Osteocyte (in vitro differentiated cells): ENCODE data around the gene RABAC1. TPM values are rescaled to one million over a fixed set of nuclear protein-coding genes. Genes with fewer than 3 reads are reported as not detected.
"Not testable (repeated sequence)": the region's sequence is repeated elsewhere in the genome, so short reads cannot be mapped to it uniquely, and the experiment has no call there.

Experiments
- DNase-seq: peaks from one replicate; pipeline ENCODE4 v3.0.0; 2021; ENCODE audit warnings: mixed read lengths; ENCODE audit not compliant: unreplicated experiment; ENCODE audit errors: extremely low spot score
- H3K27ac Mint-ChIP-seq: one replicate; pipeline ENCODE4 v1.8.0; 2021; ENCODE audit warnings: mild to moderate bottlenecking, mixed read lengths; ENCODE audit not compliant: unreplicated experiment
- H3K27me3 Mint-ChIP-seq: one replicate; pipeline ENCODE4 v1.8.0; 2021; ENCODE audit warnings: mixed read lengths; ENCODE audit not compliant: unreplicated experiment
- H3K36me3 Mint-ChIP-seq: one replicate; pipeline ENCODE4 v1.8.0; 2021; ENCODE audit warnings: mixed read lengths; ENCODE audit not compliant: unreplicated experiment
- H3K4me1 Mint-ChIP-seq: one replicate; pipeline ENCODE4 v1.8.0; 2021; ENCODE audit warnings: mixed read lengths; ENCODE audit not compliant: unreplicated experiment
- H3K4me3 Mint-ChIP-seq: one replicate; pipeline ENCODE4 v1.8.0; 2021; ENCODE audit warnings: mild to moderate bottlenecking, moderate library complexity, mixed read lengths; ENCODE audit not compliant: unreplicated experiment
- H3K9me3 Mint-ChIP-seq: one replicate; pipeline ENCODE4 v1.8.0; 2021; ENCODE audit warnings: mixed read lengths; ENCODE audit not compliant: unreplicated experiment
- CTCF ChIP-seq: fragments of 200-600 bp; sonication (generic); IDR thresholded peaks from 2 replicates; pipeline ENCODE4 v1.5.0; 2021; ENCODE audit warnings: antibody characterized with exemption, mild to moderate bottlenecking, moderate library complexity
- total RNA-seq: library from RNA; stranded (reverse); gene quantifications from 2 replicates; pipeline ENCODE4 v1.2.1, GENCODE V29; 2021

Gene RABAC1
- total RNA-seq, 1 donor from 2014 or later = 268 TPM

GRCh38 chr19:41939861-41940730, 19.0 kb downstream of the RABAC1 start:
- Mint-ChIP-seq H3K4me1 (no peaks in the 10 kb centered on the region), H3K9me3 (no peaks in the 10 kb centered on the region), H3K36me3 (no peaks in the 10 kb centered on the region), H3K27ac (peak overlapping the region; percentile 69), H3K27me3 (peaks cover 11% of the 10 kb centered on the region), H3K4me3 (peak overlapping the region; percentile 87)
- no peak for DNase-seq
- no peak for TF ChIP-seq CTCF

- not testable (repeated sequence) for H3K27ac Mint-ChIP-seq, H3K36me3 Mint-ChIP-seq, H3K4me1 Mint-ChIP-seq, H3K9me3 Mint-ChIP-seq, DNase-seq
- Mint-ChIP-seq H3K4me3 (peak overlapping the region; percentile 87), H3K27me3 (peaks cover 17% of the 10 kb centered on the region)
Observed at GRCh38 chr19:41939209-41939608, 19.9 kb downstream of the RABAC1 start.

- TF ChIP-seq CTCF = no peak
- Mint-ChIP-seq H3K36me3 (no peaks in the 10 kb centered on the region), H3K9me3 (no peaks in the 10 kb centered on the region), H3K4me3 (no peak overlapping the region), H3K27me3 (peaks cover 29% of the 10 kb centered on the region), H3K27ac (no peak overlapping the region), H3K4me1 (no peaks in the 10 kb centered on the region)
- no peak for DNase-seq
Observed at GRCh38 chr19:41937525-41938468, 21.3 kb downstream of the RABAC1 start.

- H3K9me3 Mint-ChIP-seq = no peaks in the 10 kb centered on the region
Observed at GRCh38 chr19:41936961-41937360, 22.2 kb downstream of the RABAC1 start.

More at GRCh38 chr19:41936961-41937360, 22.2 kb downstream of the RABAC1 start:
- peaks cover 2% of the 10 kb centered on the region for H3K4me1 Mint-ChIP-seq
- no peak overlapping the region for H3K4me3 Mint-ChIP-seq
- H3K27me3 Mint-ChIP-seq = peaks cover 34% of the 10 kb centered on the region
- peak overlapping the region; percentile 16 for H3K27ac Mint-ChIP-seq
- DNase-seq = no peak
- no peaks in the 10 kb centered on the region for H3K36me3 Mint-ChIP-seq
- no peak for TF ChIP-seq CTCF
